ENCODE measurements around the gene SF3B5. TPM values are rescaled to one million over a fixed set of nuclear protein-coding genes. Genes with fewer than 3 reads are reported as not detected.
A peak's percentile ranks its signal among the peaks of the same experiment; 100 is the strongest.

The SF3B5 gene
- total and polyA plus RNA-seq, 9 of the 15 experiments (the other 6 are each of a cell fraction or from before 2014, with no cell fraction given): 238 to 1,211 (median 407) TPM

DNA sequence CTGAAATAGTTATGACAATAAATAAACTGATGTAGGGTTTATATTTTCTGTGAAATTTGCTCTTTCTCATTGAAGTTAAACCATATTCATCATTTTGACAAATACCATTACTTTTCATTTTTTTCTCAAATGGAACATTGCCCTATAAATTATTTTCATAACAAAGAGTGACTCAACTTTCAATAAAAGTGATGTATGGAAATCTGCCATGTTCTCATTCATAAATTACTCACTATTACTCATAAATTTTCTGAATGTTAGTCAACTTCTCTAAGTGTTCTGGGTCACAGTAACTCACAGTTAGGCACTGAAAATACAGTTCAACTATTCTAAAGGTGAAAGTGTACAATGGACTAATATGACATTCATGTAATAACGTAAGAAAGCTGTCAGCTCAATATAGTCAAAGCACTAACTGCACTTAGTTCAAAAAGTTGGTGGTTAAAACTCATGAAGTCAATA lies 35.9 kb upstream of the SF3B5 start (continued):
- TF ChIP-seq, protein P1, sequence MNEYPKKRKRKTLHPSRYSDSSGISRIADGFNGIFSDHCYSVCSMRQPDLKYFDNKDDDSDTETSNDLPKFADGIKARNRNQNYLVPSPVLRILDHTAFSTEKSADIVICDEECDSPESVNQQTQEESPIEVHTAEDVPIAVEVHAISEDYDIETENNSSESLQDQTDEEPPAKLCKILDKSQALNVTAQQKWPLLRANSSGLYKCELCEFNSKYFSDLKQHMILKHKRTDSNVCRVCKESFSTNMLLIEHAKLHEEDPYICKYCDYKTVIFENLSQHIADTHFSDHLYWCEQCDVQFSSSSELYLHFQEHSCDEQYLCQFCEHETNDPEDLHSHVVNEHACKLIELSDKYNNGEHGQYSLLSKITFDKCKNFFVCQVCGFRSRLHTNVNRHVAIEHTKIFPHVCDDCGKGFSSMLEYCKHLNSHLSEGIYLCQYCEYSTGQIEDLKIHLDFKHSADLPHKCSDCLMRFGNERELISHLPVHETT (CRISPR knock-in tag; conservative IDR thresholded peaks at IDR 0.05 in 1 of 2, IDR thresholded peaks at IDR 0.05 in 1 of 2): no peak
- TF ChIP-seq MAFK (IDR thresholded peaks at IDR 0.05; ENCODE audit: low read length): no peak
- TF ChIP-seq ZSCAN32 (CRISPR knock-in tag; IDR thresholded peaks at IDR 0.05): no peak
- no peak for TF ChIP-seq SRSF1 (IDR thresholded peaks at IDR 0.05; ENCODE audit: low read depth, low read length)

DNA sequence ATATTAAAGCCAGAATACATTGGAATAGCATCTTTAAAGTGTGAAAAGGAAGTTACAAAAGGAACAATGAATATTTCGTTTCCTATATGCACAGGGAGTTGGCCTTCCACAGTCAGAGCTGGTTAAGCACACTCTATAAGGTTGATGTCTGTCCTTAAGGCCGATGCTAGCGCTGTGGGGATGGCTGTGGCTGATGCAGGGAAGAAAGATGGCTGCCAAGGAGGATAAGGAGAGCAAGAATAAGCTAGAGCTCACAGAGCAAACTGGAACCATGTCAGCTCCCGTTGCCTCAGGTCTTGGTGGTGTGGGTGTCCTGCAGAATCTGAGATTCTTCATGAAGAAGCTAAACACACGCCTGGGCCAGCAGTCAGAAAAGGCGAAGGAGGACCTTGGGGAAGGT lies 34.1 kb upstream of the SF3B5 start:
- no peaks in the 10 kb centered on the region for H4K20me1 ChIP-seq (replicated peaks; ENCODE audit: control insufficient read depth, insufficient read depth, low read length)
- peak overlapping the region; percentile 52 for H2AFZ ChIP-seq (ENCODE audit: low read depth, low read length)
- no peak overlapping the region for H3K27ac ChIP-seq (ENCODE audit: extremely low read depth, low read depth, low read length)
- CTCF ChIA-PET (ENCODE audit: low intra/inter-chr PET ratio): no interaction called here
- POLR2A ChIA-PET: interaction anchor here (0.6 kb wide), 1 partner anchor 13 kb away, joined by 3 read pairs; no protein-coding TSS in a partner anchor
- TF ChIP-seq NFIX (CRISPR knock-in tag; IDR thresholded peaks at IDR 0.05; ENCODE audit: low read depth) (no peak), YY1 (IDR thresholded peaks at IDR 0.05; ENCODE audit: borderline replicate concordance in 1 of 3, control insufficient read depth in 1 of 3, extremely low read depth in 1 of 3, insufficient read depth in 3 of 3, insufficient read length in 1 of 3, insufficient replicate concordance in 2 of 3, low read depth in 1 of 3, low read length in 2 of 3) (peak in 1 of 3 experiments; percentile 79)
- H3K9ac ChIP-seq (ENCODE audit: insufficient read depth in 1 of 2, low read depth in 2 of 2, low read length in 2 of 2): no peak overlapping the region
- H3K4me1 ChIP-seq (replicated peaks in 1 of 2; ENCODE audit: control insufficient read depth in 2 of 2, insufficient read depth in 2 of 2, low read length in 2 of 2): peaks cover 0 to 7% of the 10 kb centered on the region in 2 experiments; a peak in 3 of 5 replicates
- DNase-seq (ENCODE audit: extremely low read depth in 1 of 4, low spot score in 3 of 4): no peak
- H3K36me3 ChIP-seq (ENCODE audit: control insufficient read depth, insufficient read depth, low read length): no peaks in the 10 kb centered on the region
- H3K4me3 ChIP-seq: no peak overlapping the region
- H3K79me2 ChIP-seq (ENCODE audit: control insufficient read depth, insufficient read depth, low read length): no peaks in the 10 kb centered on the region
- no peaks in the 10 kb centered on the region; a peak in 1 of 5 replicates for H3K27me3 ChIP-seq (ENCODE audit: control insufficient read depth in 2 of 2, insufficient read depth in 2 of 2, low read length in 2 of 2)
- H3K9me1 ChIP-seq (ENCODE audit: control insufficient read depth, insufficient read depth, low read length): no peaks in the 10 kb centered on the region
- intact Hi-C loops (cut with micrococcal nuclease): no loop called here
- peak; percentile 56; the same call in 2 of the 3 replicates for ATAC-seq
- in situ Hi-C loops (cut with MboI): no loop called here
- no TSS peak for BruUV-seq (replicated peaks)
- no peak for FAIRE-seq
- peak overlapping the region; percentile 44; the same call in 1 of the 2 replicates for H3K4me2 ChIP-seq (ENCODE audit: insufficient read depth, low read length)
- H3K9me3 ChIP-seq (replicated peaks; ENCODE audit: control insufficient read depth, insufficient read depth, low read depth, low read length): no peaks in the 10 kb centered on the region
- 13% methylated on average over 6 of the region's 6 CpGs for WGBS (ENCODE audit: insufficient coverage, low coverage, missing lambda C conversion rate)
